ENCODE data around the gene NAT8L.
"Not testable (repeated sequence)": the region's sequence is repeated elsewhere in the genome, so short reads cannot be mapped to it uniquely, and the experiment has no call there.

Gene NAT8L, protein sequence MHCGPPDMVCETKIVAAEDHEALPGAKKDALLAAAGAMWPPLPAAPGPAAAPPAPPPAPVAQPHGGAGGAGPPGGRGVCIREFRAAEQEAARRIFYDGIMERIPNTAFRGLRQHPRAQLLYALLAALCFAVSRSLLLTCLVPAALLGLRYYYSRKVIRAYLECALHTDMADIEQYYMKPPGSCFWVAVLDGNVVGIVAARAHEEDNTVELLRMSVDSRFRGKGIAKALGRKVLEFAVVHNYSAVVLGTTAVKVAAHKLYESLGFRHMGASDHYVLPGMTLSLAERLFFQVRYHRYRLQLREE

DNA sequence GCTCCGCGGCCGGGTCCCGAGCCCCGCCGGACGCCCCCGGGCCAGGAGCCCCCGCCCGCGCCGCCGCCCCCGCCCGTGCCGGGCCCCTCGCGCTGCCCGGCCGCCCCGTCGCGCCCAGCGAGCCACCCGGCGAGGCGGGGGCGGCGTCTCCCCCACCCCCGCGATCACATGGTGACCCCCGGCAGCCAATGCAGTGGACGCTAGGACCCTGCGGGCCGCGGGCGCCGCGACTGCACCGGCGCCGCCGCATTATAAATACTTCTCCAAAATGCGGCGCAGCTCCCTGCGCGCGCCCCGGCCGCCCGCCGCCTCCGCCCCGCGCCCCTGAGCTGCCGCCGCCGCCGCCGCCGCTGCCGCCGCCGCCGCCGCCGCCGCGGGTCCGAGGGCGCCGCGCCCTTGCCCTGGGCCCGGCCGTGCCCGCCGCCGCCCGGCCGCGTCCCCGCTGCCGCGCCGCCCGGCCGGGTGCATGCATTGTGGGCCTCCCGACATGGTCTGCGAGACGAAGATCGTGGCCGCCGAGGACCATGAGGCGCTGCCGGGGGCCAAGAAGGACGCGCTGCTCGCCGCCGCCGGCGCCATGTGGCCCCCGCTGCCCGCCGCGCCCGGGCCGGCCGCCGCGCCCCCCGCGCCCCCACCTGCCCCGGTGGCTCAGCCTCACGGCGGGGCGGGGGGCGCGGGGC, at the start of gene NAT8L:
NAT8L (plus strand) TSS at position 282 of the 680 bp plus-strand sequence; CDS start at position 467, 185 bp downstream.
- no peak for DNase-seq

DNA sequence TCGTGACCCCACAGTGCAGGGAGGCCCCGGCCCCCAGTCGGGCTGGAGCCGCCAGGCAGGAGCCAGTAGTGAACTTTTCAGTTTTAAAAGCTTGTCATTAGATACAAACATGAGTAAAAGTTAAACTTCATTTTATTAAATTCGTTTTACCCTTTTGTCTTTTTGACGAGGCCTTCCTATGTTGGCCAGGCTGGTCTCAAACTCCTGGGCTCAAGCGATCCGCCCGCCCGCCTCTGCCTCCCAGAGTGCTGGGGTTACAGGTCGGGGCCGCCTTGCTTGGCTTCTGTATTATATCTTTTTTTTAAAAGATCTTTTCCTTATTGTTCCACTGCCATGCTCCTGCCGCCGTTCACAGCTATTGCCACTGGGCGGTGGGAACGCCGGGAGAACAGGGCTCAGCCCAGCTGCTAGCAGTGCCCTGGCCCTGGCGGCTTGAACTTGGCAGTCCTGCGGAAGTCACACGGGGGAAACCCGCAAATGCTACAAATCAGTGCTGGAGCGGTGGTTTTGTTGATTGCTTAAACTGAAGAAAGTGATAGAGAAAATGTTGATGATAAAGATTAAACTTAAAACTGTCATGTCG, 49.4 kb upstream of the NAT8L start:
- DNase-seq = peak; percentile 32 to 35

DNA sequence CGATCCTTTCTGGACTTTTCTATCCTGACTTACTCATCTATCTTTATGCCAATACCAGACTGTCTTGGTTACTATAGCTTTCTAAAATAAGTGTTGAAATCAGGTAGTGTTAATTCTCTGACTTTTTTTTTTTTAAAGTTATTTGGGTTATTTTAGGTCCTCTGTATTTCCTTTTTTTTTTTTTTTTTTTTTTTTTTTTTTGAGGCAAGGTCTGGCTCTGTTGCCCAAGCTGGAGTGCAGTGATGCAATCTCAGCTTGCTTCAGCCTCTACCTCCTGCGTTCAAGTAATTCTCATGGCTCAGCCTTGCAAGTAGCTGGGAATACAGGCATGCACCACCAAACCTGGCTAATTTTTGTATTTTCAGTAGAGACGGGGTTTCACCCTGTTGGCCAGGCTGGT, 47.5 kb upstream of the NAT8L start:
- no peak for DNase-seq

DNA sequence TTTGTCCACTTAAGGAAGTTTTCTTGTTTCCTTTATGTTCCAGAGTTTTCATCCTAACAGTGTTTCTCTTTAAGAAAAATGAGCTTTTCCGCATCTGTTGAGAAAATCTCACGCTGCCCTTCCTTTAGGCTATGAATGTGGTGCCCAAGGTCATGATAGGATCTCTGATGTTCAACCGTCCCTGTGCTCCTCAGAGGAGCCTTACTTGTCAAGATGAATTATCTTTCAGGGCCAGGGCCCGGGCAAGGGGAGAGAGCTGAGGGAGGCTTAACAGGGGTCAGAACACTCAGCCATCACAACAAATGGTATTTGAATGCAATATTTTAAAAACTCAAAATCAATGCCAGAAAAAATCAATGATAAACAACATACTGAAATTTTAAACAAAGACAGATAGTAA, 44.1 kb upstream of the NAT8L start:
- DNase-seq = no peak

DNA sequence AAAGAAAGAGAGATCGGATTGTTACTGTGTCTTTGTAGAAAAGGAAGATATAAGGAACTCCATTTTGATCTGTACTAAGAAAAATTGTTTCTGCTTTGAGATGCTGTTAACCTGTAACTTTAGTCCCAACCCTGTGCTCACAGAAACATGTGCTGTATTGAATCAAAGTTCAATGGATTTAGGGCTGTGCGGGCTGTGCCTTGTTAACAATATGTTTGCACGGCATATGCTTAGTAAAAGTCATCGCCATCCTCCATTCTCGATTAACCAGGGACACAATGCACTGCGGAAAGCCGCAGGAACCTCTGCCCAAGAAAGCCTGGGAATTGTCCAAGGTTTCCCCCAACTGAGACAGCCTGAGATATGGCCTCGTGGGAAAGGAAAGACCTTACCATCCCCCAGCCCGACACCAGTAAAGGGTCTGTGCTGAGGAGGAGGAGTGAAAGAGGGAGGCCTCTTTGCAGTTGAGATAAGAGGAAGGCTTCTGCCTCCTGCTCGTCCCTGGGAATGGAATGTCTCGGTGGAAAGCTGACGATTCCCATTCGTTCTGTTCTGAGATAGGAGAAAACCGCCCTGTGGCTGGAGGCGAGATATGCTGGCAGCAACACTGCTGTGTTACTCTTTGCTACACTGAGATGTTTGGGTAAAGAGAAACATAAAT, 37.6 kb upstream of the NAT8L start:
- not testable (repeated sequence) for DNase-seq

DNA sequence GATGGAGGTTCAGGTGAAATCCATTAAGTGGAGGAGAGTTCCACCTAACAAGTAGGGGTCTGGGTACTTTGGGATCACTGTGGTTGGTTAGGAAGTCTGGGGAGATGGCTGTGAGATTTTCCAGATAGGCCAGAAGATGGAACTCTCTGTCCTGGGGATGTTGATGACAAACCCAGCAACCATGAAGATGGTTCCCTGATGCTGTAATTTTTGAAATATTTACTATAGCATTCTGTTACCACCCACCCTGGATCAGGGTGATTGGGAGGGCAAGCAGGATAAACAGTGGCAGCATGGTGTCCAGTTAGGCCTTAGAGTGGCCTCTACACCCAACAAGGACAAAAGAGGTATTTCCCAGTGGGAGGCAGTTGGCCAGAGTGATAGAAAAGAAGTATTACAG, 34.4 kb upstream of the NAT8L start:
- DNase-seq = no peak

DNA sequence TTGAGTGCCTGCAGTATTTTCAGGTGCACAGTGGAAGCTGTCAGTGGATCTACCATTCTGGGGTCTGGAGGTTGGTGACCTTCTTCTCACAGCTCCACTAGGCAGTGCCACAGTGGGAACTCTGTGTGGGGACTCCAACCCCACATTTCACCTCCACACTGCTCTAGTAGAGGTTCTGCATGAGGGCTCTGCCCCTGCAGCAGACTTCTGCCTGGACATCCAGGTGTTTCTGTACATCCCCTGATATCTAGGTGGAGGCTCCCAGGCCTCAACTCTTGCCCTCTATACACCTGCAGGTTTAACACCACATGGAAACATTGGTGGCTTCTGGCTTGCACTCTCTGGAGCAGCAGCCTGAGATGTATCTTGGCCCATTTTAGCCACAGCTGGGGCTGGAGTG, 33.3 kb upstream of the NAT8L start:
- no peak for DNase-seq

DNA sequence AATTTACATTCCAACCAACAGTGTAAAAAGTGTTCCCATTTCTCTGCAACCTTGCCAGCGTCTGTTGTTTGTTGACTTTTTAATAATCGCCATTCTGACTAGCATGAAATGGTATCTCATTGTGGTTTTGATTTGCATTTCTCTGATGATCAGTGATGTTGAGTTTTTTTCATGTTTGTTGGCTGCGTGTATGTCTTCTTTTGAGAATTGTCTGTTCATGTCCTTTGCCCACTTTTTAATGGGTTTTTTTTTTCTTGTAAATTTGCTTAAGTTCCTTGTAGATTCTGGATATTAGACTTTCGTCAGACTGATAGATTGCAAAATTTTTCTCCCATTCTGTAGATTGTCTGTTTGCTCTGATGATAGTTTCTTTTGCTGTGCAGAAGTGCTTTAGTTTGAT, 32.0 kb upstream of the NAT8L start:
- not testable (repeated sequence) for DNase-seq

DNA sequence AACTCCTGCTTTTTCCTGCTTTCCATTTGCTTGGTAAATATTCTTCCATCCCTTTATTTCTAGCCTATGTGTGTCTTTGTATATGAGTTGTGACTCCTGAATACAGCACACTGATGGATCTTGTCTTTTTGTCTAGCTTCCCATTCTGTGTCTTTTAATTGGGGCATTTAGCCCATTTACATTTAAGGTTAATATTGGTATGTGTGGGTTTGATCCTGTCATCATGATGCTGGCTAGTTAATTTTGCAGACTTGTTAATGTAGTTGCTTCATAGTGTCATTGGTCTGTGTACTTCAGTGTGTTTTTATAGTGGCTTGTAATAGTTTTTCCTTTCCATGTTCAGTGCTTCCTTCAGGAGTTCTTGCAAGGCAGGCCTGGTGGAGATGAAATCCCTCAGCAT, 28.0 kb upstream of the NAT8L start:
- not testable (repeated sequence) for DNase-seq

DNA sequence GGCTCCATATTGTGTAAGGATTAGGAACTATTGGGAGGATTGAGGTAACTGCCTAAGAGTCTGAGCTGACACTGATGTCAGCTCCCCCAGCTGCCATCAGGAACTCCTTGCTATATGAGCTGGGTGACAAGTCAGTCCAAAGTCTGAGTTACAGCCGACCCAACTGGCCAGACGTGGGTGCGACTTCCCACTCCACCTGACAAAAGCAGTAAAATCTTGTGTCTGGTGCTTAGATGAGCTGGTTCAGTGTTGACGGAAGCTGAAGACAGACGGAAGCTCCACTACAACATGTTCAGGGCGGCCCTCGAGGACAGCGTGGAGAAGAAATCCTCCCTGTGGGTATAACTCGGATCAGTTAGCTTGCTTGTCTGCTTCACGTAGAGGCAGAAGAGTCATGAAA, 22.8 kb upstream of the NAT8L start:
- DNase-seq = no peak

DNA sequence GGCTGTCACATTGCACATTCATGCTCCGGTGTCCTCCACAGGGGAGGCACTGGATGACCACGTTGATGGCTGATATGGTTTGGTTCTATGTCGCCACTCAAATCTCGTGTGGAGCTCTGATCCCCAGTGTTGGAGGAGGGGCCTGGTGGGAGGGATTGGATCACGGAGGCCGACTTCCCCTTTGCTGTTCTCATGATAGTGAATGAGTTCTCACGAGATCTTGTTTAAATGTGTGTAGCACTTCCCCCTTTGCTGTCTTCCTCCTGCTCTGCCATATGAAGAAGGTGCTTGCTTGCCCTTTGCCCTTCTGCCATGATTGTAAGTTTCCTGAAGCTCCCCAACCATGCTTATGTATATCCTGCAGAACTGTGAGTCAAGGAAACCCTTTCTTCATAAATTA, 22.3 kb upstream of the NAT8L start:
- no peak for DNase-seq

DNA sequence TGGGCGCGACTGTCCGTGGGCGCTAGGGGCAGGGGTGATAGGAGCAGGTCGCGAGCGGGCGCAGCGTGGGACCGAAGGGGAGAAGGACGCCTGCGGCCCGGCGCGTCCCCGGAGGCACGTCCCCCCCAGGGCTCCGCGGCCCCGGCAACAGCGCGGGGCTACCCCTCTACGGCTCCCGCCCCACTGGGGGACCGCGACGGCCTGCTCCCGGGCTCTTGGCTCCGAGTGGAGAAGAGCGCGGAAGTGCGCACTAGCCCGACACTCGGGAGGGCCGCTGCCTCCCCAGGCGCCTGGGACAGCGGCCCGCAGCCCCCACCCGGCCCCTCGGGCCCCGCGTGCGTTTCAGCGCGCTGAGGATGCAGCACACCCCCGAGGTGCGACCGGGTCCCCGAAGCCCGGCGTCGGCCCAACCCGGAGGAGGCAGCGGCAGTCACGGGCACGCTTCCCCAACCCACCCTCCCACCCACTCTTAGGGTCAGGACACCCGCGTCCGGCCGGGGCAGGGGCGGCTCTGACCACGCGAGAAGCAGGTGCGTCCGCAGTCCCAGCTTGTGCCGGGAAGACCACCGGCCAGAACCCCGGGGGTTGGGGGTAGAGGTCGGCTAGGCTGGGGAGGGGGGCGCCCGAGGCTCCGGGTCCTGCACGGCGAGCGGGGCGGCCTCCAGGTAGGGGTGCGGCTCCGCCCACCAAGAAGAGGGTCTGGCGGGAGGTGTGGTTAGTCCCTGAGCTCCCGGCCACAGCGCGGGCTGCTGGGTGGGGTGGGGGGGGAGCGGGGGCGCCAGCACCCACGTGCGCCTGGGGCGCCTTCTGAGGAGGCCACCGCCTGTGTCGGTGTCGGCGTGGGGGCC, 18.5 kb upstream of the NAT8L start:
- no peak for DNase-seq

DNA sequence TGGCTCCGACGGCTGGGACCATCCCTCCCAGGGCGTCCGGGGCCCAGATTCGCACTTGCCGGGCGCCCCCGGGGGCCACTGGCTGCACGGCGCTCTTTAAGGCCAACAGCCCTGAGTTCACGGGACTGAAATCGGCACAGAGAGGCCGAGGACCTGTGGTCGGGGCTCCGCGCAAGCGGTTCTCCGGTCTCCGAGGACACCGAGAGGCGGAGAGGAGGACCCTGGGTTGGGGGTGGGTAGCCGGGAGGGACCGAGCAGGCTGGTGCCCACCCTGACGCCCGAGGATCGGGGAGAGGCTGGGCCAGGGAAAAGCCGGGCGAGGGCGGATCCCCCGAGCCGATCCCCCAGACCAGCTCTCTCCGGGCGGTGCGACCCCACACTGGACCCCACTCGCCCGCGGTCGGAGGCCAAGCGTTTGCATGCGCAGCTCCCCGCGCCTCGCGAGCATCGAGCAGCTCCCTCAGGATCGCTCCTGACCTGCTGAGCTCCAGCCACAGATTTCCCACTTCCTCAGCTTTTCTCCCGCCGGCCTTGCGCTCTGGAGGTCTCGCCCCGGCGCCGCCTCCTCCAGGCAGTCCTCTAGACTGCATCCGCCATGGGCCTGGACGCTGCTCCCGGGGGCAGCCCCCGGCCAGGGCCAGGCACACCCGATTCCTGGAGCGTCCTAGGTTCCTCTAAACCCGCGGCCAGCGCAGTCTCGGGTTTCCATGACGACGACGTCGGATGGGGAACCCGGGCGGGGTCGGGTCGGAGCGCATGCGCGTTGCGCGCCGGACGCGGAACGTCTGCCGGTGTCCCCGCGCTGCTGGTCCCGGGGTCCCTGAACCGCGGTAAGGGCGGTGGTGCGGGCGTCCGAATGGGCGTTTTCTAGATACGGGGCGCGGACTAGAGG, 17.6 kb upstream of the NAT8L start:
- peak; percentile 83 to 90 for DNase-seq

DNA sequence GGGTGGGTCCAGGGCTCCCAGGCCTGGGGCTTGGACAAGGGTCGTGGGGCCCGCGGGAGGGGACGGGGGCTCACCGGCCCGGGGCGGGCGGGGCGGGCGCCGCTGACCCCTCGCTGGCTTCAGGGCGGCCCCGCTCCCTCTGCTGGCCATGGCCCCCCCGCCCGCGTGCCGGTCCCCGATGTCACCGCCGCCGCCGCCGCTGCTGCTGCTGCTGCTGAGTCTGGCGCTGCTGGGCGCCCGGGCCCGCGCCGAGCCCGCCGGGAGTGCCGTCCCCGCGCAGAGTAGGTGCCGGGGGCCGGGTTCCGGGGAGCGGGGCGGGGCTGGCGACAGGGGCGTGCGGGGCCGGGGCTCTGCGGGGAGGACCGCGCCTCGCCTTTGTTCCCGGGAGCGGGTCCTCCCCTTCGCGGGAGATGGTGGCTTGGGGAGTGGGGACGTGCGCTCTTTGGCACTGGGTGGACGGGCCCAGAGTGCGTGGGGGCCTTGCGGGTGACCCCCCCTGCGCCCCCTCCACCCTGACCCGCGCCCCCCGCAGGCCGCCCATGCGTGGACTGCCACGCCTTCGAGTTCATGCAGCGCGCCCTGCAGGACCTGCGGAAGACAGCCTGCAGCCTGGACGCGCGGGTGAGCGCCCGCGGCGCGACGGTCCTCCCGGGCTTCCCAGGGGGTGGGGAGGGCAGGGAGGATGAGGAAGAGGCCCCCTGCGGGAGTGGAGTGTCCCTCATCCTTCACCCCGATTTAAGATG, 16.8 kb upstream of the NAT8L start:
- DNase-seq = peak; percentile 25 to 28

DNA sequence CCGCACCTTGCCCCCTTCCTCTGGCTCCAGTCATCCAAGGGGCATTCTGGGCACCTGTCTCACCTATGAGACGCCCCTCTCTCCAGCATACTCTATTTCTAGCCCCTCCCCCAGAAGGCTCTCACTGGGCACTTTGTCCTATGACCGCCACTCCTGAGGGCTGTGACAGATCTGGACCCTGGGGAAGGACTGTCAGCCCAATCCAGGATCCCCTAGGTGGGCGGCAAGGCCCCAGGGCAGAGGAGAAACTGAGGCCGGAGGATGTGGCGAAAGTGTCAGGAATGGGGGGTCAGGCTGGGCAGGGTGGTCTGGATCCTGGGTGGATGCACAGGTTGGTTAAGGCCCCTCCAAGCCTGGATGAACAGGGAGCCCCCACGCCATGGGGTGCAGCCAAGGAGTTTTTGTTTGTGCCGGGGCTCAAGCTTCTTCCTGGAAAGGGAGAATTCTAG, 16.2 kb upstream of the NAT8L start:
- no peak for DNase-seq

DNA sequence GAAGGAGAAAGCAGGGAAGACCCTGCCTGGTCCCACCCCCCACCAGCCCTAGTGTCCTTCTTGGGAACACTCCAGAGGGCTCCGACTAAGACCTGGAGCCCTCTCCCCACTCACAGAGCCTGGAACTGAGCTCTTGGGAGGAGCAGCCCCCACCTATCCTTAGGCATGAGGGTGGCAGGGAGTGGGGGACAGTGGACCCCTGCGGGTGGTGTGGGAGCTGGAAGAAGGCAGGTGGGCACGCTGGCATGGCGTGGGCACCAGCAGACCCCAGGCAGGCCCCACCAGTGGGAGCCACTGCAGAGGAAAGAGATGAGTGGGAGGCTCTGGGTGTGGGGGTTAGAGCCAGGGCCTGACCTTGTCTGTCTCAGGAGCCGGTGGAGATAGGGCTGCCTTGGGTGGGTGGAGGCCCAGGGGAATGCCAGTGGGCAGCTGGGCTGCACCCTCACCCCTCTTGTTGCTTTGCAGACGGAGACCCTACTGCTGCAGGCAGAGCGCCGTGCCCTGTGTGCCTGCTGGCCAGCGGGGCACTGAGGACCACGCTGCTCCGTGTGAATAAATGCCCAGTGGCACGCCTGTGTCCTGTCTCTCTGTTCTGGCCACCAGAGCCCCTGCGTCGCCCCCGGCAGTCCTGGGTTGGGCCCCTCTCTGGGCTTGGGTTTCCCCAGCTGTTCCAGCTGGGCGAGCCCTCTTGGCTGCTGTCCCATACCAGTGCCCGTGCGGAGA, 15.6 kb upstream of the NAT8L start:
- DNase-seq = no peak

DNA sequence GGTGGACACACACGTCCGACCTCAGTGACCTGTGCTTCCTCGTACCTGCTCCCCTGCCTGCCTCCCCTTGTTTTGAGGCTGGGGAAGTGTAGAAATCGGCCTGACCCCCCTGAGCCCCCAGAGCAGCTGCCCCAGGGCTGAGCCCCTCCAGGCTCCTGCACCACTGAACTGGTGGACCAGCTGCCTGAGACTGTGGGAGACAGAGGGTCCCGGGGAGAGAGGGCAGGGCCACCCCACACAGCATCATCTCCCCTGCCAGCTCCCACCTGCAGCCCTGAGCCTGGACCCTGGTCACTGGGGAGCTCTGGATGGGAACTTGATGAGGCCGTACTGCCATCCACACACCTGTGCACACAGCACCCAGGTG, 15.0 kb upstream of the NAT8L start:
- no peak for DNase-seq

DNA sequence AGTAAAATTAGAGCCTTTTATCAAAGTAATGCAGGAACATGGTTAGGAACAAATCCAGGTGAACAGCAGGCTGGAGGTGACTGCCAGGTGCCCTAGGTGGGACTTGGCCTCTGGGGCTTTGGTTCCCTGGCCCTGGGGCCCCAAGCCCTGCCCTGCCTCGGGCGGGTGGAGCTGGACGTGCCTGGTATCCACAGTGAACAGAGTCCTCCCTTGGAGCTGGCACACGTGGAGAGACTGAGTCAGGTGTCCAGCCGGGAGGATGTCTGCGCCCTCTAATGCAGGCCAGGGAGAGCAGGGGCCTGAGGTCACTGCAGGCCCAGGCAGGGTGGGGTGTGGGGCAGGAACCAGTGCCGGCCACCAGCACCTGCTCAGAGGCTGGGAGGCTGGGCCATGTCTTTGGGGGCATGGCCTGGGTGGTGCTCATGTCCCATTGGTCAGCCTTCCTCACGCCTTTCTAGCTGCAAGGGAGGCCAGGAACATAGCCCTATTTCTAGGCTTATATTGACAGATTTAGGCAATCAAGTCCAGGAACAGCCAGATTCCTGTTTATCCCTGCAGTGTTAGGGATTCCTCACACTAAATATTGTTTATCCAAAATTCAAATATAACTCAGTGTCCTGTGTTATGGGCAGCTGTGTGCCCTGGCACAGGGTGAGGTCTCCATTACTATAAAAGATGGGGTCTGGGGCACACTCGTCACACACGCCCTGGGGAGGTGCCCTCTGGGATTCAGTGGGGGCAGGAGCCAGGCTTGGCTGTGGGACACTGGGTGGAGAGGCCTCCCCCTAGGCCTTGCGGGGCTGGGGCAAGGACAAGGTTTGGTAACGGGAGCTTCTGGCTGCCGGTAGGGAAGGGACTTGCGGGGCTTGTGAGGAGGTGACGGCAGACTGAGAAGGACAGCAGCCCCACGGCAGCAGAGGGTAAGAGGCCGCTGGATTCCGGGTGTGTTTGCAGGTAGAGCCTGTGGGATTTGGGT, 14.3 kb upstream of the NAT8L start:
- DNase-seq = no peak

DNA sequence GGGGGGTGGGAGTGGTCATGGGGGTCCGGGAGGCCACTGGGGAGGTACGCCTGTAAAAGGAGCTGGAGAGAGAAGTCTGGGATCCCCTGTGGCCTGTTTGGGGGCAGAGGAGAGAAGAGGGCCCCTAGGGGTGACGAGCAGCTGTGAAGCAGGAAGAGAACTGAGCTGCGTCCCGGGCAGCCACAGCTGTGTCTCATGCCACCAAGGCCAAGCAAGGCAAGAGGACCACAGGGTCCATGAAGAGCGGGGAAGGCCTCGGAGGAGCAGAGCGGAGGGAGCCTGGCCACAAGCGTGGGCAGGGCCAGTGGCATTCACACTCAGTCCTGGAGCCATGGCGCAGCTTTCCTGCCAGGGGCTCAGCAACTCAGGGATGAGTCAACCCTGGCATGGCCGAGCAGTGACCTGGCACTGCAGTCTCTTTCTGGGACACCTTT, 13.6 kb upstream of the NAT8L start:
- no peak for DNase-seq
